ENCODE measurements around the gene TSPAN8. TPM values are rescaled to one million over a fixed set of nuclear protein-coding genes. Genes with fewer than 3 reads are reported as not detected.
"Not testable (repeated sequence)": the region's sequence is repeated elsewhere in the genome, so short reads cannot be mapped to it uniquely, and the experiment has no call there.

The TSPAN8 gene
- total and polyA plus RNA-seq, 5 donors from 2014 or later, result not detected

DNA sequence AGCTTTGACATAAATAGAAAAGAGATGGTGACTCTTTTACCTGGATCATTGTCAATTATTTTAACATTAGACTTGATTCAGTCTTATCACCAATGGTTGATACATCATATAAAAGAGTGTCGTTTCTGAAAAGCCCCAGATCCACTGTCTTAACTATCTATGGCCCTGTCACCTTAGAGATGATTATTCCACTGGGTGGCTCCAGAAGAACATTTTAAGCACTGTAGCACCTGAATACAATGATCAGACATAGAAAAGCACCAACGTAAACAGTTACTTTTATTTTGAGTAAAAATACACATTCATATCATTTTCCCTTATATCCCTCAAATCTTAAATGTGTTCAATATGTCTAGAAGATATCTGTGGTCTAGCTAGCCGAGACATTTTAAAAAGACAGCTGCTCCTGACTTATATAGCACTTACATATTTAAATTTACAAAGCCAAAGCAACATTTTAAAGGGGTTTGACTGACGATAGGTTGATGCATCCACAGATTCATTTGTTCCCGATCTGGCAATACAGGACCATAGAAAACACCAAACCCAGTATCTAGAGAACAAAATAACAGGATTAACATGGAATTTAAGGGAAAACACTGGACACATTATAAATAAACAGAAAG, 32.9 kb downstream of the TSPAN8 start:
- peaks cover 0 to 7% (median 0%) of the 10 kb centered on the region in 7 donors for H3K9me3 Mint-ChIP-seq
- DNase-seq (no peak), ATAC-seq (ENCODE audit: low read depth in 2 of 2) (no peak)
- Histone ChIP-seq H3K36me3 (ENCODE audit: control insufficient read depth, insufficient read depth, low read length) (no peaks in the 10 kb centered on the region), H3K27ac (ENCODE audit: insufficient read depth, low read length, poor library complexity, severe bottlenecking) (no peak overlapping the region), H3K27me3 (ENCODE audit: control insufficient read depth, insufficient read depth, low read length) (no peaks in the 10 kb centered on the region), H3K4me1 (ENCODE audit: control insufficient read depth, insufficient read depth, low read length, poor library complexity, severe bottlenecking) (no peaks in the 10 kb centered on the region), H3K9me3 (ENCODE audit: control insufficient read depth in 2 of 2, low read length in 2 of 2) (no peaks in the 10 kb centered on the region), H3K4me3 (ENCODE audit: low read depth, low read length) (no peak overlapping the region)
- H3K4me3 Mint-ChIP-seq, result no peak overlapping the region
- no peaks in the 10 kb centered on the region for H3K27me3 Mint-ChIP-seq
- H3K4me1 Mint-ChIP-seq, result no peaks in the 10 kb centered on the region
- H3K27ac Mint-ChIP-seq, result no peak overlapping the region
- no peaks in the 10 kb centered on the region for H3K36me3 Mint-ChIP-seq

DNA sequence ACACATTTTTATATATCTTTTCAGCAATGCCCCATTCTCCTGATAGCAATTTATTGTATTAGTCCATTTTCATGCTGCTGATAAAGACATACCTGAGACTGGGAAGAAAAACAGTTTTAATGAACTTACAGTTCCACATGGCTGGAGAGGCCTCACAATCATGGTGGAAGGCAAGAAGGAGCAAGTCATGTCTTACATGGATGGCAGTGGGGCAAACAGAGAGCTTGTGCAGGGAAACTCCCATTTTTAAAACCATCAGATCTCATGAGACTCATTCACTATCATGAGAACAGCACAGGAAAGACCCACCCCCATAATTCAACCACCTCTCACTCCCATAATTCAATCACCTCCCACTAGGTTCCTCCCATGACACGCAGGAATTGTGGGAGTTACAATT, 44.7 kb downstream of the TSPAN8 start:
- not testable (repeated sequence) for ATAC-seq (ENCODE audit: low read depth in 2 of 2); H3K4me3 Mint-ChIP-seq; H3K36me3 Mint-ChIP-seq; H3K36me3 ChIP-seq (ENCODE audit: control insufficient read depth, insufficient read depth, low read length); H3K27me3 ChIP-seq (ENCODE audit: control insufficient read depth, insufficient read depth, low read length); H3K4me1 ChIP-seq (ENCODE audit: control insufficient read depth, insufficient read depth, low read length, poor library complexity, severe bottlenecking); H3K27ac ChIP-seq (ENCODE audit: insufficient read depth, low read length, poor library complexity, severe bottlenecking); H3K9me3 ChIP-seq (ENCODE audit: control insufficient read depth in 2 of 2, low read length in 2 of 2); H3K4me3 ChIP-seq (ENCODE audit: low read depth, low read length); H3K27ac Mint-ChIP-seq; DNase-seq; H3K4me1 Mint-ChIP-seq; H3K27me3 Mint-ChIP-seq
- peaks cover 1 to 15% (median 7%) of the 10 kb centered on the region in 7 donors for H3K9me3 Mint-ChIP-seq

DNA sequence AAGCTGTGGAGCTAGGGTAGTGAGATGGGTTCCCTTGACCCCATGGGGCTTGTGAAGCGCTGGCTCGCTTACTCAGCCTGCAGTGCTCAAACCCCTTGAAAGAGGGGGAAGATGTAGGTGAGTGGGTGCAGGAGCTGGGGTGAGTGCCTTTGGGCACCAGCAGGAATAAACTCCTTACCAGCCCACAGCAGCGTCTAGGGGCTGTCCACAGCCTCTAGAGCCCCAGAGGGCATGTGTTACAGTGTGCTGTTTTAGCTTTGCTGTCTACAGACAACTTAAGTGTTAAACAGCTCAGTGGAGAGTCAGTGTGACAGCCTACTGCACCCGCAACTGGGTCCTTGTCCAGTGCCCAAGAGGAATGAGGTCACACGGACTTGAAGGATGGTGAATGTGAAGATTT, 48.0 kb downstream of the TSPAN8 start:
- no peak for DNase-seq
- no peak overlapping the region for H3K27ac ChIP-seq (ENCODE audit: insufficient read depth, low read length, poor library complexity, severe bottlenecking)
- peaks cover 0 to 4% of the 10 kb centered on the region in 2 experiments for H3K9me3 ChIP-seq (ENCODE audit: control insufficient read depth in 2 of 2, low read length in 2 of 2)
- H3K36me3 Mint-ChIP-seq, result no peaks in the 10 kb centered on the region
- no peaks in the 10 kb centered on the region for H3K4me1 Mint-ChIP-seq
- no peak overlapping the region for H3K27ac Mint-ChIP-seq
- no peaks in the 10 kb centered on the region for H3K27me3 Mint-ChIP-seq
- H3K9me3 Mint-ChIP-seq, result peaks cover 1 to 10% (median 5%) of the 10 kb centered on the region in 7 donors
- no peaks in the 10 kb centered on the region for H3K4me1 ChIP-seq (ENCODE audit: control insufficient read depth, insufficient read depth, low read length, poor library complexity, severe bottlenecking)
- no peak overlapping the region for H3K4me3 Mint-ChIP-seq
- ATAC-seq (ENCODE audit: low read depth in 2 of 2), result no peak
- H3K27me3 ChIP-seq (ENCODE audit: control insufficient read depth, insufficient read depth, low read length), result no peaks in the 10 kb centered on the region
- H3K36me3 ChIP-seq (ENCODE audit: control insufficient read depth, insufficient read depth, low read length), result no peaks in the 10 kb centered on the region
- no peak overlapping the region for H3K4me3 ChIP-seq (ENCODE audit: low read depth, low read length)

DNA sequence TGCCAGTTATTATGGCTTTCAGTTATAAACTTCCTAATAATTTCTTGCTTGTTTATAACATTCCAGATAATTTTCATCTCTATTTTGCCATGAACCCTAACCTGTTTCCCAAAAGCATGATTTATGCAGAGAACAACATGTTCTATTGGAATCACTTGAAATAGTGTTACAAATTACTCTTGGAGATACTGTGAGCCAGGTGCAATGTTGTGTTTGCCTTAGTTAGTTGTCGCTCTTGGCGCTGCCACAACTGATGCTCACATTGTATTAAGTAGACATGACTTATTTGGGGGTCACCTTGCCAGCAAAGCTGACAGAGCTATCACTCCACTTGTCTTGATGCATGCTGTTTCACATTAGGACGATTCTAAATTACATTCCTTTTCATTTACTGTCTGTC, 49.4 kb downstream of the TSPAN8 start:
- DNase-seq, result no peak
- Mint-ChIP-seq H3K9me3 (peaks cover 0 to 7% (median 5%) of the 10 kb centered on the region in 7 donors), H3K36me3 (no peaks in the 10 kb centered on the region), H3K27me3 (no peaks in the 10 kb centered on the region), H3K4me3 (no peak overlapping the region), H3K4me1 (no peaks in the 10 kb centered on the region), H3K27ac (no peak overlapping the region)
- H3K36me3 ChIP-seq (ENCODE audit: control insufficient read depth, insufficient read depth, low read length), result no peaks in the 10 kb centered on the region
- H3K27ac ChIP-seq (ENCODE audit: insufficient read depth, low read length, poor library complexity, severe bottlenecking), result no peak overlapping the region
- H3K9me3 ChIP-seq (ENCODE audit: control insufficient read depth in 2 of 2, low read length in 2 of 2), result no peaks in the 10 kb centered on the region
- no peak overlapping the region for H3K4me3 ChIP-seq (ENCODE audit: low read depth, low read length)
- H3K27me3 ChIP-seq (ENCODE audit: control insufficient read depth, insufficient read depth, low read length), result no peaks in the 10 kb centered on the region
- H3K4me1 ChIP-seq (ENCODE audit: control insufficient read depth, insufficient read depth, low read length, poor library complexity, severe bottlenecking), result no peaks in the 10 kb centered on the region
- ATAC-seq (ENCODE audit: low read depth in 2 of 2), result no peak

DNA sequence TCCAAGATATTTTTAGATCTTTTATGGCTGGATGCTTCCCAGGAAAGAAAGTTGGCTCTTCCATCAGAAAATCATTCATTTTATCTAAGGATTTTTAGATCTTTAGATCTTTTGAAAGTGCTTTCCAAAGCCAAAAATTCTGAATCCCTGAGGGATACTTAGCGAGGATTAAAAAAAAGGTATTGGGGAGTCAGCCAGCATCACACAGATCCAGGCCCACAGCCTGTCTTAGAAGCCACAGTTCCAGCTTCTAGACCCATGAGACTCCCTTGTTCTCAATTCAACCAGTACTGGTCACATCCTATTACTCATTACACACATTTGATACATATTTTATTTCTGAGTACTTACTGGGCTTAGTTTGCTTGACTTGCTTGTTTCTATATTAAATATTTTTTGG, 49.9 kb downstream of the TSPAN8 start:
- Mint-ChIP-seq H3K4me1 (no peaks in the 10 kb centered on the region), H3K27me3 (no peaks in the 10 kb centered on the region), H3K4me3 (no peak overlapping the region), H3K9me3 (peaks cover 0 to 7% (median 3%) of the 10 kb centered on the region in 7 donors), H3K27ac (no peak overlapping the region), H3K36me3 (no peaks in the 10 kb centered on the region)
- no peak overlapping the region for H3K4me3 ChIP-seq (ENCODE audit: low read depth, low read length)
- no peak overlapping the region for H3K27ac ChIP-seq (ENCODE audit: insufficient read depth, low read length, poor library complexity, severe bottlenecking)
- no peaks in the 10 kb centered on the region for H3K36me3 ChIP-seq (ENCODE audit: control insufficient read depth, insufficient read depth, low read length)
- H3K9me3 ChIP-seq (ENCODE audit: control insufficient read depth in 2 of 2, low read length in 2 of 2), result no peaks in the 10 kb centered on the region
- H3K27me3 ChIP-seq (ENCODE audit: control insufficient read depth, insufficient read depth, low read length), result no peaks in the 10 kb centered on the region
- no peak for DNase-seq
- no peaks in the 10 kb centered on the region for H3K4me1 ChIP-seq (ENCODE audit: control insufficient read depth, insufficient read depth, low read length, poor library complexity, severe bottlenecking)
- no peak for ATAC-seq (ENCODE audit: low read depth in 2 of 2)

DNA sequence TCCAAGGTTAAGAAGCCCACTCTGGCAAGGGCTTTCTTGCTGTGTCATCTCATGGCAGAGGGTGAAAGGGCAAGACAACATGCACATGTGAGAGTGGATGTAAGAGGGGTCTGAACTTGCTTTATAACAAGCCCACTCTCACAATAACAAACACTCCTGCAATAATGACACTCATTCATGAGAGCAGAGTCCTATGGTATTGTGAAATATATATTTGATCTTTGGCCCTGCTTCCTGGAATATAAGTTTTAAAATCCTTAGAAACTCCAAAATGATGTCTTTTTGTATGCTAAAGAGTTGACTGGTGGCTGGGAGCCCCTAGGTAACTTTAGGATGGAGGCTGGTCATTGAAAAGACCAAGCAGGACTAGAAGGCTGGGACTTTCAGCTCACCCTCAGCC, 51.8 kb downstream of the TSPAN8 start:
- DNase-seq (no peak), ATAC-seq (ENCODE audit: low read depth in 2 of 2) (no peak)
- Mint-ChIP-seq H3K4me1 (no peaks in the 10 kb centered on the region), H3K4me3 (no peak overlapping the region), H3K9me3 (peaks cover 0 to 5% (median 0%) of the 10 kb centered on the region in 7 donors), H3K36me3 (no peaks in the 10 kb centered on the region), H3K27ac (no peak overlapping the region), H3K27me3 (no peaks in the 10 kb centered on the region)
- no peak overlapping the region for H3K4me3 ChIP-seq (ENCODE audit: low read depth, low read length)
- no peaks in the 10 kb centered on the region for H3K9me3 ChIP-seq (ENCODE audit: control insufficient read depth in 2 of 2, low read length in 2 of 2)
- H3K4me1 ChIP-seq (ENCODE audit: control insufficient read depth, insufficient read depth, low read length, poor library complexity, severe bottlenecking), result no peaks in the 10 kb centered on the region
- no peaks in the 10 kb centered on the region for H3K27me3 ChIP-seq (ENCODE audit: control insufficient read depth, insufficient read depth, low read length)
- no peak overlapping the region for H3K27ac ChIP-seq (ENCODE audit: insufficient read depth, low read length, poor library complexity, severe bottlenecking)
- H3K36me3 ChIP-seq (ENCODE audit: control insufficient read depth, insufficient read depth, low read length), result no peaks in the 10 kb centered on the region

DNA sequence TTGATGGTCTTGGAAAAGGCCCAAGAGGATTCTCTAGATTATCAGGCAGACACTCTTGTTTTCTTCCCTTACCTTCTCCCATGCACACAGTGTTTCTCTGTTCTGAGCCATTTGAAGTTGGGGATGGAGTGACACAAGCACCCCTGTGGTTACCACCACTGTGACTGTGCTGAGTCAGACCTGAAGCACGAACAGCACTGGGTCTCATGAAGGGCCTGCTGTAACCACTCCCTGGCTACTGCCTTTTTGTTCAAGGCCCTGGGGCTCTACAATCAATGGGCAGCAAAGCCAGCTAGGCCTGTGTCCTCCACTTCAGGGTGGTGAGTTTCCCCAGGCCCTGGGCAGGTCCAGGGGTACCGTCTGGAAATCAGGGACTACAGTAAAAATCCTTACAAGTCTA, 65.5 kb downstream of the TSPAN8 start:
- Mint-ChIP-seq H3K36me3 (no peaks in the 10 kb centered on the region), H3K4me3 (no peak overlapping the region), H3K27ac (no peak overlapping the region), H3K9me3 (peaks cover 2 to 25% (median 6%) of the 10 kb centered on the region in 7 donors), H3K4me1 (no peaks in the 10 kb centered on the region), H3K27me3 (no peaks in the 10 kb centered on the region)
- Histone ChIP-seq H3K27me3 (ENCODE audit: control insufficient read depth, insufficient read depth, low read length) (no peaks in the 10 kb centered on the region), H3K9me3 (ENCODE audit: control insufficient read depth in 2 of 2, low read length in 2 of 2) (peaks cover 0 to 3% of the 10 kb centered on the region in 2 experiments), H3K4me3 (ENCODE audit: low read depth, low read length) (no peak overlapping the region), H3K4me1 (ENCODE audit: control insufficient read depth, insufficient read depth, low read length, poor library complexity, severe bottlenecking) (no peaks in the 10 kb centered on the region), H3K27ac (ENCODE audit: insufficient read depth, low read length, poor library complexity, severe bottlenecking) (no peak overlapping the region), H3K36me3 (ENCODE audit: control insufficient read depth, insufficient read depth, low read length) (no peaks in the 10 kb centered on the region)
- DNase-seq (no peak), ATAC-seq (ENCODE audit: low read depth in 2 of 2) (no peak)

DNA sequence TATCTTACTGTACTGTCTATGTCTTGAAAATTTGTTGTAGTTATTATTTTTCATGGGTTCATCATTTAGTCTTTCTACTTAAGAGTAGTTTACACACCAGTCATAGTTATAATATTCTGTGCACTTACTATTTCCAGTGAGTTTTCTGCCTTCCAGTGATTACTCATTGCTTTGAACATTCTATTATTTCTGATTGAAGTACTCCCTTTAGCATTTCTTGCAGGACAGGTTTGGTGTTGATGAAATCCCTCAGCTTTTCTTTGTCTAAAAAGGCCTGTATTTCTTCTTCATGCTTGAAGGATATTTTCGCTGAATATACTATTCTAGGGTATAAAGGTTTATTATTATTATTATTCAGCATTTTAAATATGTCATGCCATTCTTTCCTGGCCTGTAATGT, 66.8 kb downstream of the TSPAN8 start:
- Histone ChIP-seq H3K4me3 (ENCODE audit: low read depth, low read length) (no peak overlapping the region), H3K4me1 (ENCODE audit: control insufficient read depth, insufficient read depth, low read length, poor library complexity, severe bottlenecking) (no peaks in the 10 kb centered on the region)
- H3K27ac Mint-ChIP-seq, result no peak overlapping the region

More for the DNA sequence above, 66.8 kb downstream of the TSPAN8 start:
- H3K36me3 ChIP-seq (ENCODE audit: control insufficient read depth, insufficient read depth, low read length), result no peaks in the 10 kb centered on the region
- peaks cover 0 to 3% of the 10 kb centered on the region in 2 experiments for H3K9me3 ChIP-seq (ENCODE audit: control insufficient read depth in 2 of 2, low read length in 2 of 2)
- ATAC-seq (ENCODE audit: low read depth in 2 of 2), result no peak
- H3K27ac ChIP-seq (ENCODE audit: insufficient read depth, low read length, poor library complexity, severe bottlenecking), result no peak overlapping the region
- Mint-ChIP-seq H3K4me3 (no peak overlapping the region), H3K4me1 (no peaks in the 10 kb centered on the region), H3K36me3 (no peaks in the 10 kb centered on the region), H3K9me3 (peaks cover 2 to 25% (median 5%) of the 10 kb centered on the region in 7 donors), H3K27me3 (no peaks in the 10 kb centered on the region)
- no peak for DNase-seq
- H3K27me3 ChIP-seq (ENCODE audit: control insufficient read depth, insufficient read depth, low read length), result no peaks in the 10 kb centered on the region
